ENCODE data around the gene AHSA1.

The AHSA1 gene

GRCh38 chr14:77509366-77509765, 51.5 kb downstream of the AHSA1 start:
- DNase-seq (ENCODE audit: low read depth) = no peak

- DNase-seq (ENCODE audit: low read depth) = no peak
Observed at GRCh38 chr14:77511486-77512162, 53.7 kb downstream of the AHSA1 start.

DNA sequence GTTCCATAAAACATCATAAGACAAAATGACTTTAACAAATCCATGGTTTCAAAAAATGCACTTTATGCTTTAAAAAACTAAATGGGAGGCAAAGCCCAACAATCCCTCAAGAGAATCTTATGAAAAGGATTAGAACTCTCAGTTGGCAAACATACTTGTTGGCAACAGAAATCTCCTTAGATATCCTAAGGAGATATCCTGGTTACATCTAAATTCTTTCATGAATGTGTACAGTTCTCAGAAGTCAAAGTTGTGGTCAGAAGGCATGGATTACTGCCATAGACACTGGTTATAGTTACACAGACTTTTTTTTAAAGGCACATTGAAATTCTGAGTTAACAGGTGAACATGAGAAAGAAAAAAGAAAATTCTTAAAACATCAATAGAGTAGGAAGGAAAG, 58.2 kb downstream of the AHSA1 start:
- DNase-seq (ENCODE audit: low read depth) = no peak
